Stimulated activated CD8-positive, alpha-beta memory T cell treated with anti-CD3 and anti-CD28 coated beads, Interleukin-12 subunit alpha, Interleukin-12 subunit beta, amount 100 ng/mL, for 24 hours (primary cell): ENCODE measurements around the gene CRTAC1.
A peak's percentile ranks its signal among the peaks of the same experiment; 100 is the strongest.

ENCODE experiments used
- DNase-seq: peaks from one replicate; pipeline ENCODE4 v3.0.0-alpha.2; 2020; ENCODE audit errors: extremely low read depth

The CRTAC1 gene

DNA sequence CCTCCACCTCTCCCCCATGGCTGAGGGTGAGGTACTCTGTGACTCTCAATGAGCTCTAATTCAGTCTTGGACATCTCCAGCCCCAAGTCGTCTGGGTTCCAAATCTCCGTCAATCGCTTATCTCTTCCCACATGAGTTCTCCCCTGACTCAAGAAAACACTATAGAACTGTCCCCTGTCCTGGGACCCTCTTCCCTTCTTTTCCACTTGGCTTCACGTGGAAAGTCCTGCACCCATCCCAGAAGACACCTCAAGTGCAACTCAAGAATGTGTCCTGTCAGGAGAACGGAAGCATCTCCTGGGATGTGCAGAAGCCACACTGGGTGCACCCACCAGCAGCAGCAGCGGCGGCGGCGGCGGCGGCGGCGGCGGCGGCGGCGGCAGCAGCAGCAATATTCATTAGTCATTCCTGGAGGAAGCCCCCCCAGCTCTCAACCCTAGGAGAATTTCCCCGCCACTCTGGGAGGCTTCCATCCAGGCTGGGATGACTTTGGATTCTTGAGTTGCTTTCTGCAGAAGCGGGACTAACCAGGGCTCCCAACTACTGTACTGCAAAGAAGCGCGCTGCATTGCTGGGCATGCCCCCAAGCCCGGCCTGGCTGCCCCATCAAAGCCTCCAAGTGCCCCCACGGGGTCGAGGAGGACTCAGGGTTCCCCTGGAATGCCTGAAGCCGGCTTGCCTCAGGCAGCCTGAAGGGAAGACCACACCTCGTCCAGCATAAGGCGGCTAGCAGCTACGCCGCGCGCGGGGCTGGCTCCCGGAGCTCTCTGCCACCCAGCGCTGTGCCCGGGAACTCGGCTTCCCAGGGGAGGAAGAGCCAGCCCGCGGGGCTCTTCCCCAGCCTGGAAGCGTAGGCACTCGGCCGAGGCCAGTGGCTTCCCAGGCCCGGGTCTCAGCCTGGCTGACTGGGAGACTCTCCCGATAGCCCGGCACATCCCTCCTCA, 1.0 kb downstream of the CRTAC1 start:
- DNase-seq: no peak

DNA sequence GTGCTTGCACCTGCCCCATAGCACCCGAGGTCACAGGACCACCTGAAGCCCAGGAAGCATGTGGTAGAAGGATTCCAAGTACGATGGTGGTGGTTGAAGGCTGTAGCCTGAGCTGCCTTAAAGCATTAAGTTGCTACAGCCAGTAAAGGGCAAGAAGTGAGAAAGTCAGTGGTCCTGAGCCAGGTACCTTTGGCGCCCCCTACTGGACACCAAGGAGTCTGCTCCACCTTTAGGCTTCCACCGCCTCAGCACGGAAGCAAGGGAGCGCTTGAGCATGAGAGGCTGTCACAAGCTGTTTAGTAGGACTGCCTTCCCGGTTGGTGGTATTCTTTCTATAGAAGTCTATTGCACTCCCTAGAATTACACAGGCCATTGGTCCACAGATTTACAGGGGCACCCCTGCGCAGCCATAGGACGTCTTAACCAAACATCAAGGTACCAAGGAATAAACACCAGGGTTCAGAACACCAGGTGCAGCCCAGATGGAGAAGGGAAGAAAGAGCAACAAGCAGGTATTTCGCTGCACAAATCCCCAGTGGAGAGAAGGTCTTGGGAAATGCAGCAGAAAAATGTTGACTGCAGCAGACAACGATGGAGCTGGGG, 2.2 kb downstream of the CRTAC1 start:
- peak; percentile 34 for DNase-seq

GRCh38 chr10:98023024-98023423, 7.4 kb downstream of the CRTAC1 start:
- DNase-seq: no peak

DNA sequence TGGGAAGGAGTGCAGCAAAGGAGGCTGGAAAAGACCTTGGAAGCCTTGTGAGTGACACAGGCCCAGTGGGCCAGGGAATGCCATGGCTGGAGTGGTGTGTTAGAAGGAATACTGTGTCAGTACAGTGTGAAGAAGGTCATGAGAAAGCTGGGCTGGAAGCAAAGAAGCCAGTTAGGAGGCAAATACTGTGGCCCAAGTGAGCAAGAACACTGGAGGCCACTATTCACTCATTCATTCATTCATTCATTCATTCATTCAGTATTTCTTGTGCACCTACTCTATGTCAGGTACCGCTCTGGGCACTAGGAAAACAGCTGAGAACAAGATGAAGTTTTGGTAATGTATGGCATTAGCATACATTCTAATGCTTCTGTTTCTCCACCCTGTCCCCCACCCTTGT, 9.6 kb downstream of the CRTAC1 start:
- no peak for DNase-seq

DNA sequence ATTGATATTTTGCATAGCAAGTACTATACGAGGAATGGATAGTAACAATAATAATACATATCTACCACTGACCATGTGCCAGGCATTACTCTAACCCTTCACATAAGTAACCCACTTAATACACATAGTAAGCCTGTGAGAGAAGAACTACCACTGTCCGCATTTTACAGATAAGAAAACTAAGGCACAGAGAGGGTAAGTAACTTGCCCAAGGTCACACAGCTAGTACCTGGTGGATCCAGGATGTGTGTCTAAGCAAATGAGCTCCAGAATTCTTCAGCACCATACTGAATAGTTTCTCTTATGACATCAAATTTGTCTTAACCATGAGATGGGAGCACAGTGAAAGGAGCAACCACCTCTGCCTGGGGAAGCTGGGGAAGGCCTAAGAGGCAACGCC, 10.2 kb downstream of the CRTAC1 start:
- no peak for DNase-seq

DNA sequence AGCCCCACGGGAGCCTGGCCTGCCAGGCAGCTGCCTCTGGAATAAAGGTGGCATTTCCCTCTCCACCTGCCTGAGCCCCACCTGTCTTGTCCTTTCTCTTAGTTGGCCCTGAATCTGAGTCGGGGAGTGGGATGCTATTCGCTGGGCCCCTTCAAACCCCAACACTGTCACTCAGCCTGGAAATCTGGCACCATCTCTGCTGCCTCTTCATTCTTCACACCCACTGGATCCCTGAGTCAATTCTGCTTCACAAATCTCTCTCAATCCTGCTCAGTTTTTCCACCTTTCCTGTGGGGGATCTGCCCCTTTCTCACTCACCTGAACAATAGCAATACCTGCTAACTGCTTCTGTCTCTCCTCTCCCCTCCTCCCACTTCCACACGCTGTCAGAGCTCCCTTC, 10.6 kb downstream of the CRTAC1 start:
- no peak for DNase-seq

DNA sequence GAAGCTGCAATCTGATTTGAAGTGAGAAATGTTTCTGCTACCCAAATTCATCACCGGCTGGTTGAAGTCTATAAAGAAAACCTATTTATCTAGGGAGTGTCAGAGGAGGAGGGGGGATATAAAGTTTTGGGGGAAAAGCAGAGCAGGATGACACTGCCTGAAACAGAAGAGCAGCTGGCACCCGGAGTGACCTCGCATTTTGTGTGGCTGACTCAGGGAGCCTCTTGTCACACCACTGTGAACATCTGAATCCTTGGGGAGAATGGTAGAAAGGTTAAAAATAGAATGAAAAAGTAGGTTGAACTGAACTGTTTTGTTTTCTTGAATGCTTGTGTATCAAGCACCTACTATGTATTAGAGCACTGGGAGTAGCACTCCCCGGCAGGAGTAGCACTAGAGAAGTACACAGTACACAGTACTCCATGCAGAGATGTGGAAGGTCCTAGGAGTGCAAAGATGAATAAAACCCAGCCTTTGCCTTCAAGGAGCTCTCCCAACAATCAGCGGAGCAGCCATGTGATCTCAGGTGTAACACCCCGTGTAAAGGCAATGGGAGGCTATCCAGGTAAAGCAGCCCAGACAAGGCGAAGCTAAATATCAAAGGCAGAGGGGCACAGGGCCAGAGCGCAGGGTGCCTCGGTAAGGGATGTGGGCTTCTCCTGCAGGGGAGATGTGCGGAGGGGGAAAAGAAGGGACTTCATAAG, 13.5 kb downstream of the CRTAC1 start:
- no peak for DNase-seq

DNA sequence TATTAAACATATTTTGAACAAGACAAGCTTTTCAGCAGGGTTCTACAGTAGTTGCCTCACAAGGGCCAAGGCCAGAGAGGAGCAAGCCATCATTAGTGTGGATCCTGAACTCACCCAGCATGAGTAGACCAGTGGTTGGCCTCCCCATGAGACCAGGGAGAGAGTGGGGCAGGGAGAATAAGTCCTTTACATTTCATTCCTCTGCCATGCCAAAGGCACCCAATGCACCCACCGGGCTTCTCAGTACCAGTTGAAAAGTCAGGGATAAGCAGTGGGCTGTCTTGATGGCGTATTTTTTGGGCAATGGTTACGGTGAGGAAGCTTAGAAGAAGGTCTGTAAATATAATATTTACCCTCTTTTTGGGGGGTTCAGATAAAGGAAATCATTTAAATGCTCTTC, 16.6 kb downstream of the CRTAC1 start:
- DNase-seq: no peak

GRCh38 chr10:98013122-98013521, 17.3 kb downstream of the CRTAC1 start:
- no peak for DNase-seq

DNA sequence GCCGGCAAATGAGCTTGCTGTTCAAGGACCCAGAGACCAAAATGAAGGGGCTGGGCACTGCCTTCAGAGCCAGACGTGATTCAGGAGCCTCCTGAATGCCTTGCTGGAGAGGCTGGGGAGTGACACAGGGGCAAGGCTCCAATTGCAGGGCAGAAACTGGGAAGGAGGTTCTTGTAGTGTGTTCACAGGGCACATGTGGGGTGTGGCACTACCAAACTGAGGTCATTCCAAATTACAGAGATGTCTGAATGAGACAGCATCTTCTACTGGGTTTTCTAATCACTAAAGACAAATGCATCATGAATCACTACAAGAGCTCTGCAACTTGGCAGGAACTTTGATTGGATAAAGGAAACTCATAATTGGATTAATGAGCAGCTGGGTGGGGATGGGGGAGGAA, 17.8 kb downstream of the CRTAC1 start:
- DNase-seq: no peak

- DNase-seq: no peak
Measured at GRCh38 chr10:98010939-98011685, 19.3 kb downstream of the CRTAC1 start.

- no peak for DNase-seq
Measured at GRCh38 chr10:98006266-98006665, 24.2 kb downstream of the CRTAC1 start.

- DNase-seq: no peak
Measured at GRCh38 chr10:98001736-98002135, 28.7 kb downstream of the CRTAC1 start.

DNA sequence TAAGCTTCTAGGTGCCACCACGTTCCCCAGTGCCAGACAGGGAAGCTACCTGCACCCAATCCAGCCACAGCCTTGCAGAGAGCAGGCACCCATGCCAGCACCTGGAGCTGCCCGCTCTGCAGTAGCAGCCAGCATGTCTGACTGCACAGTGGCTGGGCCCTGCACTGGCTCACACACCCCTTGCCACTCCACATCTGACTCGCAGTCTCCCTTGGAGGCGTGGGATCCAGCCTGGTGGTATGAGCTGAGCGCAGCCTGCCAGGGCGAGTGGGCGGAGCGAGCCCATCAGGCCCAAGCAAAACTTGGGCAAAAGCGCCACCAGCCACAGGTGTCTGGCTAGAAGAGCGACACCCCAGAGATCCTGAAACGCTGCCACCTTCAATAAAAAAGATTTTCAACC, 30.1 kb downstream of the CRTAC1 start:
- DNase-seq: no peak

DNA sequence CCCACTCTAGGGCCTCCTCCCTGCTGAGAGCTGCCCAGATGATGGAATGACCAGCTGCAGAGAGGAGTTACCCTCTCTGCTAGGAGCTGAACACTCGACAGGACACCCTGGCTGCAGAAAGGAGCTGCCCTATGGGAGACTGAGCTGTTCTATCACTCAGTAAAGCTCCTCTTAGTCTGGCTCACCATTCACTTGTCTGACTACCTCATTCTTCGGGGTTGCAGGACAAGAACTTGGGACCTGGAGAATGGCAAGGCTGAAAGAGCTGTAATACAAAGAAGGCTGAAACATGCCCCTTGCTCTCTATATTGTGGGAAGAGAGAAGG, 30.5 kb downstream of the CRTAC1 start:
- DNase-seq: no peak

- no peak for DNase-seq
Measured at GRCh38 chr10:97999066-97999922, 31.1 kb downstream of the CRTAC1 start.

- DNase-seq: no peak
Measured at GRCh38 chr10:97991871-97992270, 38.5 kb downstream of the CRTAC1 start.

DNA sequence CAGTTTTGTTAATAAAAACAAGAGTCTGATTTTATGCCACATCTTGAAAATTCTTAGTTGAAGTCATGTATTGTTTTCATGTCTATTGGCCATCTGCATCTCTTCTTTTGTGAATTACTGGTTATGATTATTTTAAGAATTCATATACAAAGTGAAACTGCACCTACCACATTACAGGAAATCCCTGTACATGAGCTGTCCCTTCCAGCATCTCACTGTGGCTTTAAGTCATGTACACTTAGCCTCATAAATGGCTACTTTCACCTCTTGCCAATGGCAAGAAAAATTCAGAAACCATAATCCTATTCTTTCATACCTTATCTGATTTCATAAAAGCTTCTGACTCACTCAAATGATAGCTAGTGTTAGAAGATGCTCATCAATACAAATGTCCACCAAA, 48.6 kb downstream of the CRTAC1 start:
- no peak for DNase-seq

- no peak for DNase-seq
Measured at GRCh38 chr10:97977673-97978072, 52.7 kb downstream of the CRTAC1 start.

DNA sequence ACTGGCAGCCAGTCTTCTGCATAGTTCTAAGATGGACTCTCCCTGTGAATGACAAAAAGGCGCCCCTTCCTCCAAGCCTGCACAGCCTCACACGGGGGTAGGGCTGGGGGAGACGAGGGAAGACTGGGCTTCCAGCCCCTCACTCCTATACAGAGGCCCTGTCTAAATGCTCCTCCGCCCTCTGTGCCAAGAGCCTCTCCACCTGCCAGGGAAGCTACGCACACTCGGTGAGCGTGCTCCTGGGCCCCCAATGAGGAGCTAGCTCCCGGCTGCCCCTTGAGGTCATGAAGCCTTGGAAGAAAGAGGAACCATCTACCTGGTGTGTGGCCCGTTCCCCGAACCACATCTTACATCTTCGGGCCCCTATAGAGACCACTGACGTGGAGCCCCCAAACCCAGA, 54.8 kb downstream of the CRTAC1 start:
- DNase-seq: no peak
